SK-N-MC (cell line): Measurements from ENCODE around the gene PAX2.

Experiments
- DNase-seq: peaks from one replicate; pipeline ENCODE4 v3.0.0-alpha.2; 2011; ENCODE audit warnings: low read depth, low spot score
- H3K27ac ChIP-seq: fragments of 200-600 bp; sonication (generic); 2 replicates; pipeline ENCODE4 v1.5.1; 2016; ENCODE audit warnings: mixed run types
- H3K36me3 ChIP-seq: fragments of 200-600 bp; sonication (generic); 2 replicates; pipeline ENCODE4 v1.6.1; 2017; ENCODE audit warnings: antibody characterized with exemption, low read length, mixed read lengths; ENCODE audit not compliant: insufficient read depth
- H3K4me3 ChIP-seq: fragments of 200-600 bp; sonication (generic); 2 replicates; pipeline ENCODE4 v1.5.1; 2016
- H3K9ac ChIP-seq: fragments of 200-600 bp; sonication (generic); 2 replicates; pipeline ENCODE4 v1.8.0; 2017; ENCODE audit warnings: mixed run types, mixed read lengths; ENCODE audit not compliant: insufficient read length
- H3K9me3 ChIP-seq: fragments of 200-600 bp; sonication (generic); 2 replicates; pipeline ENCODE4 v1.6.1; 2017; ENCODE audit warnings: low read depth, mild to moderate bottlenecking, antibody characterized with exemption, low read length, moderate library complexity, mixed read lengths
- EZH2 ChIP-seq: fragments of 200-600 bp; sonication (generic); IDR thresholded peaks from one replicate; pipeline ENCODE4 v1.6.1; 2017; ENCODE audit warnings: antibody characterized with exemption
- FOXP2 ChIP-seq: optimal IDR thresholded peaks from 2 replicates; pipeline ENCODE3; 2011; ENCODE audit warnings: mild to moderate bottlenecking, moderate library complexity; ENCODE audit not compliant: insufficient read depth; ENCODE audit errors: extremely low read length, control extremely low read depth
- POLR2AphosphoS5 ChIP-seq: IDR thresholded peaks from 2 replicates; pipeline ENCODE4 v1.6.1; 2012; ENCODE audit warnings: mild to moderate bottlenecking, low read depth, low read length, borderline replicate concordance

PAX2 gene

GRCh38 chr10:100775386-100775785 is 30.0 kb downstream of the PAX2 start:
- no peak for DNase-seq
- TF ChIP-seq FOXP2 (no peak), POLR2AphosphoS5 (no peak), EZH2 (no peak)
- H3K9me3 ChIP-seq, result no peaks in the 10 kb centered on the region
- no peak overlapping the region for H3K27ac ChIP-seq
- H3K4me3 ChIP-seq, result no peak overlapping the region
- H3K36me3 ChIP-seq, result no peaks in the 10 kb centered on the region
- H3K9ac ChIP-seq, result no peak overlapping the region

- Histone ChIP-seq H3K9me3 (no peaks in the 10 kb centered on the region), H3K27ac (no peak overlapping the region), H3K9ac (no peak overlapping the region), H3K36me3 (no peaks in the 10 kb centered on the region), H3K4me3 (no peak overlapping the region)
- TF ChIP-seq EZH2 (no peak), FOXP2 (no peak), POLR2AphosphoS5 (no peak)
- no peak for DNase-seq
Measured at GRCh38 chr10:100775871-100776270, 30.5 kb downstream of the PAX2 start.

GRCh38 chr10:100776671-100777070 is 31.3 kb downstream of the PAX2 start:
- no peaks in the 10 kb centered on the region for H3K36me3 ChIP-seq
- no peak overlapping the region for H3K4me3 ChIP-seq
- no peak overlapping the region for H3K27ac ChIP-seq
- no peak for TF ChIP-seq EZH2
- TF ChIP-seq POLR2AphosphoS5, result no peak
- no peak for TF ChIP-seq FOXP2
- no peaks in the 10 kb centered on the region for H3K9me3 ChIP-seq
- no peak overlapping the region for H3K9ac ChIP-seq
- no peak for DNase-seq

- Histone ChIP-seq H3K27ac (no peak overlapping the region), H3K9ac (no peak overlapping the region), H3K4me3 (no peak overlapping the region), H3K36me3 (no peaks in the 10 kb centered on the region), H3K9me3 (no peaks in the 10 kb centered on the region)
- DNase-seq, result no peak
- TF ChIP-seq EZH2, result no peak
- TF ChIP-seq POLR2AphosphoS5, result no peak
- TF ChIP-seq FOXP2, result no peak
Measured at GRCh38 chr10:100779329-100779728, 33.9 kb downstream of the PAX2 start.

GRCh38 chr10:100780324-100780723 is 34.9 kb downstream of the PAX2 start:
- Histone ChIP-seq H3K9ac (no peak overlapping the region), H3K27ac (no peak overlapping the region), H3K4me3 (no peak overlapping the region), H3K36me3 (no peaks in the 10 kb centered on the region), H3K9me3 (no peaks in the 10 kb centered on the region)
- DNase-seq, result no peak
- TF ChIP-seq EZH2 (no peak), POLR2AphosphoS5 (no peak), FOXP2 (no peak)

- no peaks in the 10 kb centered on the region for H3K9me3 ChIP-seq
- H3K9ac ChIP-seq, result no peak overlapping the region
- H3K27ac ChIP-seq, result no peak overlapping the region
- no peak overlapping the region for H3K4me3 ChIP-seq
- TF ChIP-seq POLR2AphosphoS5 (no peak), EZH2 (no peak), FOXP2 (no peak)
- H3K36me3 ChIP-seq, result no peaks in the 10 kb centered on the region
- no peak for DNase-seq
Measured at GRCh38 chr10:100781145-100781665, 35.8 kb downstream of the PAX2 start.

GRCh38 chr10:100782461-100783244 is 37.3 kb downstream of the PAX2 start:
- Histone ChIP-seq H3K9me3 (no peaks in the 10 kb centered on the region), H3K9ac (no peak overlapping the region), H3K36me3 (no peaks in the 10 kb centered on the region), H3K27ac (no peak overlapping the region), H3K4me3 (no peak overlapping the region)
- DNase-seq, result no peak
- TF ChIP-seq EZH2 (no peak), FOXP2 (no peak), POLR2AphosphoS5 (no peak)

GRCh38 chr10:100784126-100784525 is 38.7 kb downstream of the PAX2 start:
- TF ChIP-seq POLR2AphosphoS5, result no peak
- no peak for TF ChIP-seq EZH2
- no peak for TF ChIP-seq FOXP2
- H3K36me3 ChIP-seq, result no peaks in the 10 kb centered on the region

More at GRCh38 chr10:100784126-100784525, 38.7 kb downstream of the PAX2 start:
- Histone ChIP-seq H3K4me3 (no peak overlapping the region), H3K9me3 (no peaks in the 10 kb centered on the region), H3K27ac (no peak overlapping the region), H3K9ac (no peak overlapping the region)
- no peak for DNase-seq
